ENCODE measurements around the gene SETD2.

GRCh38 chr3:47054412-47054811 lies 109.5 kb downstream of the SETD2 start:
- no peak for TF ChIP-seq CTCF (conservative IDR thresholded peaks at IDR 0.05; ENCODE audit: low read depth in 2 of 2)
- no peak for TF ChIP-seq POLR2AphosphoS5 (IDR thresholded peaks at IDR 0.05; ENCODE audit: low read depth)
- TF ChIP-seq EZH2 (IDR thresholded peaks at IDR 0.05; ENCODE audit: low read depth, unreplicated experiment) = no peak
- TF ChIP-seq REST (IDR thresholded peaks at IDR 0.05; ENCODE audit: unreplicated experiment) = no peak

Measured in GM23338 (cell line).